Subcutaneous adipose tissue (tissue), 4 donors: ENCODE measurements around the gene BTG1. TPM values are rescaled to one million over a fixed set of nuclear protein-coding genes. Genes with fewer than 3 reads are reported as not detected.

Source experiments
- total RNA-seq, 4 donors: library from RNA; depleted of rRNA; stranded (reverse); fragments of >200 nt; gene quantifications; one replicate each; pipeline ENCODE4 v1.1.0, GENCODE V29; 2016
- TF ChIP-seq, protein P1 (sequence below): fragments of 450-650 bp; IDR thresholded peaks from one replicate; pipeline ENCODE4 v1.5.1; 2016; ENCODE audit warnings: low read depth, mild to moderate bottlenecking, control low read depth, antibody characterized with exemption, moderate library complexity

Gene BTG1
- total RNA-seq, 4 donors from 2014 or later: 109 to 173 (median 151) TPM

DNA sequence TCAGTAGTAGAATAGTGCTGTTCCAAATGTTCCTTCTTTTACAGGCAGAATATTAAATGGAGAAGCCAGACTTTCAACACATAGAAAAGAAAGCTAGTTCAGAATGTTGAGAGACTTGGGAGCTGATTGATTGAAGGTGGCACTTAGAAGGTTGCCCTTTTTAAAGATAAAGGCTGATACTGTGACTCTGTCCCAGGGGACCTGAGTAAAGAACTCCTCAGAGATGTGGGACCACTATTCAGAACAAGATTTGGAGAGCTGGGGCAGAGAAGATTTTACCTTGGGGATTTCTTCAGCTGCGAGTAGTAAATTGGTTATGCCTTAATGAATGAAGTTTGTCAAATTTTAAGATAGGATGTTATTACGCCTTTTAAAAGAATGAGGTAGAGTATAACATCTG lies 21.4 kb upstream of the BTG1 start:
- TF ChIP-seq, protein P1, sequence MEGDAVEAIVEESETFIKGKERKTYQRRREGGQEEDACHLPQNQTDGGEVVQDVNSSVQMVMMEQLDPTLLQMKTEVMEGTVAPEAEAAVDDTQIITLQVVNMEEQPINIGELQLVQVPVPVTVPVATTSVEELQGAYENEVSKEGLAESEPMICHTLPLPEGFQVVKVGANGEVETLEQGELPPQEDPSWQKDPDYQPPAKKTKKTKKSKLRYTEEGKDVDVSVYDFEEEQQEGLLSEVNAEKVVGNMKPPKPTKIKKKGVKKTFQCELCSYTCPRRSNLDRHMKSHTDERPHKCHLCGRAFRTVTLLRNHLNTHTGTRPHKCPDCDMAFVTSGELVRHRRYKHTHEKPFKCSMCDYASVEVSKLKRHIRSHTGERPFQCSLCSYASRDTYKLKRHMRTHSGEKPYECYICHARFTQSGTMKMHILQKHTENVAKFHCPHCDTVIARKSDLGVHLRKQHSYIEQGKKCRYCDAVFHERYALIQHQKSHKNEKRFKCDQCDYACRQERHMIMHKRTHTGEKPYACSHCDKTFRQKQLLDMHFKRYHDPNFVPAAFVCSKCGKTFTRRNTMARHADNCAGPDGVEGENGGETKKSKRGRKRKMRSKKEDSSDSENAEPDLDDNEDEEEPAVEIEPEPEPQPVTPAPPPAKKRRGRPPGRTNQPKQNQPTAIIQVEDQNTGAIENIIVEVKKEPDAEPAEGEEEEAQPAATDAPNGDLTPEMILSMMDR: no peak

DNA sequence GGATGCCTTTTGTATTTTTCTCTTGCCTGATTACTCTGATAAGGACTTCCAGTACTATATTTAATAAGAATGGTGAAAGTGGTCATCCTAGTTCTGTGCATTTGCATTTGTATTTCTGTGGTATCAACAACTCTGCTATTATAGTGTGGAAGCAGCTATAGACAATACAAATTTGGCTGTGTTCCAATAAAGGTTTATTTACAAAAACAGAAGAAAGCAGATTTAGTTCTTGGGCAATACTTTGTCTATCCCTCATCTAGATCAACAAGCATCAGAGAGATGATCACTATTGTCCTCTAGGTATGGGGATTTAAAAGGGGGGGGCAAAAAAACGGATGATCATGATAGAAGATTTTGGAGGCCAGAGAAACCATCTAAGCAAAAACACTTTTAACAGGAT lies 19.1 kb upstream of the BTG1 start:
- TF ChIP-seq, protein P1: no peak

DNA sequence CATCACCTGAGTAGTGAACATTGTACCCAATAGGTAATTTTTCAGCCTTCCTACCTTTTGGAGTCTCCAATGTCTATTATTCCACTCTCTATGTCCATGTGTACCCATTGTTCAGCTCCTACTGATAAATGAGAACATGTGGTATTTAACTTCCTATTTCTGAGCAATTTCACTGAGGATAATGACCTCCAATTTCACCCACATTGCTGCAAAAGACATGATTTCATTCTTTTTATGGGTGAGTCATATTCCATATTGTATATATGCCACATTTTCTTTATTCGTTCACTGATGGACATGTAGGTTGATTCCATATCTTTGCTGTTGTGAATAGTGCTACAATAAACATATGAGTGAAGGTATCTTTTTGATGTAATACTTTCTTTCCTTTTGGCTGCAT lies 16.4 kb upstream of the BTG1 start:
- TF ChIP-seq, protein P1: no peak

DNA sequence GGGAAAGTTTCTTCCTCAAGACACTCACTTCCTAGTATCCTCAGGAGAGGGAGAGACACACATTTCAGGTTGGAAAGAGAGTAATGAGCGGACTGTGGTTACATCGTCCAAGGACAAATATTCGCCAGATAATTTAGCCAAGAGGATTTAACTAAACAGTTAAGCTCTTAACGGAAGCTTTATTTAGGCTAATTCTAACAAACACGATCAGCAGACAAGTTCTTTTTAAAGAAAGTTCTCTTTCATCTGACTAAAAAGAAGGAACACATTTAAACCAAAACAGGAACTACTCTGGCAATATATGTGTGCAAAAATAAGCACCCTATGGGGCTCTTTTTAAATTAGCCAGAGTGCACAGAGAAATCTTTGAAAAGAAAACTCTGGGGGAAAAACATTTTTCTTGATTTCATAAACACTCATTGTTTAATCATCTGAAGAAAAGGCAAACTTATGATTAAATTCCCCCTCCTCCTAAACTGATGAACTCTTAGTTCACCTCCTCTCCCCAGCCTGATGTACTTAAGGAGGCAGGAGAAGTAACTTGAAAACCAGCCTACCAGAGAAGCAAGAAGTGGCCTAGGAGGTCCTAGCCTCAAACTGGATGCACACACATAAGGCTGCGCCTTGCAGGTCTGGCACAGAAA lies 13.3 kb upstream of the BTG1 start:
- TF ChIP-seq, protein P1: no peak

DNA sequence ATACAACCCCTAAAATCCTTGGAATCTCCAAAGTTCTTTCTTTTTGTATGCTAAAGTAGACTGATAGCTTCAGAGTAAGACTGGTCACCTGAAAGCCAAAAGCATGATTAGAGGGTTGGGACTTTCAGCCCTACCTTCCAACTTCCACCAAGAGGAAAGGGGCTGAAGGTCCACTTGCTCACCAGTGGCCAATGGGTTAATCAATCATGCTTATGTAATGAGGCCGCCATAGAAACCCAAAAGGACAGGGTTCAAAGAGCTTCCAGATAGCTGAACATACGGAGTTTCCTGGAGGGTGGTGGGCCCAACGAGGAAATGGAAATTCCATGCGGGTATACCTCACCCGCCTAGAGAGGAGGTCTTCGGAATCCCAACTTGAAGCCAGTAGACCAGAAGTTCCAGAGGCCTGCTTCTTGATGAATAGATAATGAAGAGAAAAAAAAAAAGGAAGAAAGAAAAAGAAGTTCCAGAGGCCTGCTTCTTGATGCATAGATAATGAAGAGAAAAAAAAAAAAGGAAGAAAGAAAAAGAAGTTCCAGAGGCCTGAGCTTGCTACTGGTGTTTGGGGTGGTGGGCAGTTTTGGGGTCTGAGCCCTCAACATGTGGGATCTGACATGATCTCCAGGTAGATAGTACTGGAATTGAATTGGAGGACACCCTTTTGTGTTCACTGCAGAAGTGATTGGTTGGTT lies 11.2 kb upstream of the BTG1 start:
- TF ChIP-seq, protein P1: no peak

DNA sequence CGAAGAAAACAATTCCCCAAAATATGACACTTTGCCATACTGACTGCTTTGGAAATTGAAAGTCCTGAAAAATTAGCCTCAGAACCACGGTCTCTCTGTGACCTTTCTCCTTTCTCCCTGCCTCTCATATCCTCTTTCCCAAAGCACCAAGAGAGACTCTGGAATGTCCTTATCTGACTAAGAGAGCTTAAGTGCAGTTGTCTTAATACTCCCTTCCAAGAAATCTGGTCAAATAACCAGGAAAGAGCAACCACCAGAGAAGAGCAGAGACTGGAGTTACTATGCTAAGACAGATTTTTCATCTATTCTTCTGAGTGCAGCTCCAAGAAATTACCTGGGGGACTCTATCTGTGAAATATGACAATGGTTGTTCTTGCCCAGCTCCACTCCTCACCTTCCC lies 10.5 kb upstream of the BTG1 start:
- TF ChIP-seq, protein P1: no peak

DNA sequence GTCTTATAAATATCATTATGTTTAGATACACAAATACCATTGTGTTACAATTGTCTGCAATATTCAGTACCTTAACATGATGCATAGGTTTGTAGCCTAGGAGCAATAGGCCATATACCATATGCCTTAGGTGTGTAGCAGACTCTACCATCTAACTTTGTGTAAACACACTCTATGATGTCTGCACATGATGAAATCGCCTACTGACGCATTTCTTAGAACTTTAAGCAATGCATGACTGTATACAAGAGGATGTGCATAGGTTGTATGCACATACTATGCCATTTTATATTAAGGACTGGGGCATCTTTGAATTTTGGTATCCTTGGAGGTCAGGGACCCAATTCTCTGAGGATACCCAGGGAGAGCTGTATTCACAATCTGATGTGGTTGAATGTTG lies 10.1 kb upstream of the BTG1 start:
- TF ChIP-seq, protein P1: no peak
